Sciatic nerve (tissue), 2 donors: ENCODE data around the gene XPO1. TPM values are rescaled to one million over a fixed set of nuclear protein-coding genes. Genes with fewer than 3 reads are reported as not detected.
"Not testable (repeated sequence)": the region's sequence is repeated elsewhere in the genome, so short reads cannot be mapped to it uniquely, and the experiment has no call there.

ENCODE experiments used
- ATAC-seq: fragments of 200-7000 bp; cut with Tn5 transposase; one replicate; pipeline ENCODE4 v1.9.1; 2020; ENCODE audit warnings: mild to moderate bottlenecking, moderate library complexity
- DNase-seq: peaks from one replicate; pipeline ENCODE4 v3.0.0-alpha.2; 2020; ENCODE audit warnings: low spot score
- intact Hi-C: fragments of 100-400 bp; cut with DNase I; formaldehyde crosslinking; loops from one replicate; pipeline ENCODE4 v1.14.2; 2022
- total RNA-seq: library from RNA; stranded (reverse); fragmentation: NEBNext Ultra II Directional; extraction: Animal tissue kit (Norgen Biotek cat#: 25700); gene quantifications from one replicate; pipeline ENCODE4 v1.2.1, GENCODE V29; 2021
- donor health status: DM: no; HTN: no; CAD: no.
- donor health status: DM: no; HTN: no; CAD: no.

The XPO1 gene, protein sequence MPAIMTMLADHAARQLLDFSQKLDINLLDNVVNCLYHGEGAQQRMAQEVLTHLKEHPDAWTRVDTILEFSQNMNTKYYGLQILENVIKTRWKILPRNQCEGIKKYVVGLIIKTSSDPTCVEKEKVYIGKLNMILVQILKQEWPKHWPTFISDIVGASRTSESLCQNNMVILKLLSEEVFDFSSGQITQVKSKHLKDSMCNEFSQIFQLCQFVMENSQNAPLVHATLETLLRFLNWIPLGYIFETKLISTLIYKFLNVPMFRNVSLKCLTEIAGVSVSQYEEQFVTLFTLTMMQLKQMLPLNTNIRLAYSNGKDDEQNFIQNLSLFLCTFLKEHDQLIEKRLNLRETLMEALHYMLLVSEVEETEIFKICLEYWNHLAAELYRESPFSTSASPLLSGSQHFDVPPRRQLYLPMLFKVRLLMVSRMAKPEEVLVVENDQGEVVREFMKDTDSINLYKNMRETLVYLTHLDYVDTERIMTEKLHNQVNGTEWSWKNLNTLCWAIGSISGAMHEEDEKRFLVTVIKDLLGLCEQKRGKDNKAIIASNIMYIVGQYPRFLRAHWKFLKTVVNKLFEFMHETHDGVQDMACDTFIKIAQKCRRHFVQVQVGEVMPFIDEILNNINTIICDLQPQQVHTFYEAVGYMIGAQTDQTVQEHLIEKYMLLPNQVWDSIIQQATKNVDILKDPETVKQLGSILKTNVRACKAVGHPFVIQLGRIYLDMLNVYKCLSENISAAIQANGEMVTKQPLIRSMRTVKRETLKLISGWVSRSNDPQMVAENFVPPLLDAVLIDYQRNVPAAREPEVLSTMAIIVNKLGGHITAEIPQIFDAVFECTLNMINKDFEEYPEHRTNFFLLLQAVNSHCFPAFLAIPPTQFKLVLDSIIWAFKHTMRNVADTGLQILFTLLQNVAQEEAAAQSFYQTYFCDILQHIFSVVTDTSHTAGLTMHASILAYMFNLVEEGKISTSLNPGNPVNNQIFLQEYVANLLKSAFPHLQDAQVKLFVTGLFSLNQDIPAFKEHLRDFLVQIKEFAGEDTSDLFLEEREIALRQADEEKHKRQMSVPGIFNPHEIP (N-terminal part only)
- total RNA-seq = 131 TPM

DNA sequence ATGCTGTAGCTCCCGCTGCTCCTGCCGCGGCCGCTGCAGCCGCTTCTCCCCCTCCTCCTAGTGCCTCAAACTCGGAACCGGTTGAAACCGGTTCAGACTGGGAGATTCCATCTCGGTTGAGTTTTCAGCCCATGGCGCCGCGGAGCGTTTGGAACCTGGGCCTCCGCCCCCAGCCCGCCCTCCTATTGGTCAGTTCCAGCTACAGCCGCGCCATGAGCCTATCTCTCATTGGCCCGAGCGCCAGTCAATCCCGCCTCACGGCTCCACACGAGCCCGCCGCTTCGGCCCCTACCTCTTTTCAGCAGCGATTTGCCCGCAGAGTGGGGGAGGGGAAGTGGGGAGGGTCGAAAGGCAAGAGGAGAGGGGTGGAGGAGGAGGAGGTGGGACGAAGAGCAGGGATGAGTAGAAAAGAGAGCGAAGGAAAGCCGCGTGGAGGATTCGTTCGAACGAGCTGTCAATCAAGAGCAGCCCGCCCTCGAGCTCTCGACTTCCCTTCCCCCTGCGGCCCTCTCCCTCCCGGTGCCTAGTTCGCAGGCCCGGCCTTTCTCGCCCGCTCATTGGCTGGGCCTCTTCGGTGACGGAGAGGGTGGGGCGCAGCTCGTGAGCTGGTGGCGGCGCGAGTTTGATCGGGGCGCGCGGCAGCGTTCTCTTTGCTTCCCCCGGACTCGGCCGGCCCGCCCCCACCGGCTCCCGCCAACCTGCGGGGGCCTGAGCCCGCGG, at the start of gene XPO1:
Gene XPO1 (minus strand): TSS at position 157 of the 720 bp plus-strand sequence. CDS start 4,459 bp downstream, outside the sequence.
- DNase-seq = peak; percentile 100
- intact Hi-C loops = loop anchor here (5.0 kb wide), 1 partner anchor 656 kb away; the partner anchor contains the start of gene REL

DNA sequence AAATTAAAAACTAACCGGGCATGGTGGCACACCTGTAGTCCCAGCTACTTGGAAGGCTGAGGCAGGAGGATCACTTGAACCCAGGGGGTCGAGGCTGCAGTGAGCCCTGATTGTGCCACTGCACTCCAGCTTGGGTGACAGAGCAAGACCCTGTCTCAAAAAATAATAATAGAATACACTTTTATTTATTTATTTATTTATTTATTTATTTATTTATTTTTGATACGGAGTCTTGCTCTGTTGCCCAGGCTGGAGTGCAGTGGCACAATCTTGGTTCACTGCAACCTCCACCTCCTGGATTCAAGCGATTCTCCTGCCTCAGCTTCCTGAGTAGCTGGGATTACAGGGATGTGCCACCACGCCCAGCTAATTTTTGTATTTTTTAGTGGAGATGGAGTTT, 48.8 kb upstream of the XPO1 start:
- intact Hi-C loops, ATAC-seq, DNase-seq: not testable (repeated sequence)

More for the DNA sequence above, at the start of gene XPO1:
- peak; percentile 96 for ATAC-seq

DNA sequence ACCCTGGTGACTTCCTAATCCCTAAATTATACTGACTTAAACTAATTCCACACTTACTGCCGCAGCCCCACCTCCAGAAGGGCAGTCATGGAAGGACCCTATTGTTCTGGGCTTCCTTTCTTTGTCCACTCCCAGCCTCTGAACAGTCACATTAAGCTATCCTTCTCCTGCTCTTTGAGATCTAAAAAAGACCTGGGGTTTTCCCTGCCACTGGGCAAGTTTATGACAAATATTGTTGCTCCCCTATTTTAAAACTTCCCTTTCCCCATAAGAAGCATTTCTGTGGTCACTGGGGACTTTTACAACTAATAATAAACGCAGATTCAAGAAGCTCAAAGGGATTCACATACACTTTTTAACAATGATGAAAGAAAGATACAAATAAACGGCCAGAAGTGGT, 47.2 kb upstream of the XPO1 start:
- ATAC-seq = no peak
- intact Hi-C loops = no loop called here
- DNase-seq = no peak

DNA sequence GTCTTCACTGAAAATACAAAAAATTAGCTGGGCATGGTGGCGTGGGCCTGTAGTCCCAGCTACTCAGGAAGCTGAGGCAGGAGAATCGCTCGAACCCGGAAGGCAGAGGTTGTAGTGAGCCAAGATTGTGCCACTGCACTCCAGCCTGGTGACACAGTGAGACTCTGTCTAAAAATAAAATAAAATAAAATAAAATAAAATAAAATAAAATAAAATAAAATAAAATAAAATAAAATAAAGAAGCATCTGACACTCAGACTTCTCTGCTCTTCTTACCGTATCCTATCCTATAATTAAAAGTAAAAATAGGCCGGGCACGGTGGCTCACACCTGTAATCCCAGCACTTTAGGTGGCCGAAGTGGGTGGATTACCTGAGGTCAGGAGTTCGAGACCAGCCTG, 46.2 kb upstream of the XPO1 start:
- DNase-seq, intact Hi-C loops, ATAC-seq: not testable (repeated sequence)

DNA sequence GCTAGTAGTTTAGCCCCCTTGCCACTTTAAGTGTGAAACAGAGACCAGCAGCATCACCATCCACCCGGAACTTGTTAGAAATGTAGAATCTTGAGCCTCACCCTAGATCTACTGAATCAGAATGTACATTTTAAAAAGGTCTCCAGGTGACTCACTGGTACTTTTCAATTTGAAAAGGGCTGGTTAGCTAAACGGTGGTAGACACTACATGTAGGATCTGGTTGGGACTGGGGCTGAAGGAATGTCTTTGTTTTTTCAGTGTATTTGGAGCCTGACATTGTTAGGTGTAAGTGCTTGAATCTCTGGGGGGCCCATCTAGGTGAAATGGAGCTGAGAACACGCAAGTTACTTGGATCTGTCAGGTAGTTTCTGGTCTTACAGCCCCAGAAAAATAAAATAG, 44.0 kb upstream of the XPO1 start:
- DNase-seq (no peak), ATAC-seq (no peak)
- intact Hi-C loops = no loop called here

DNA sequence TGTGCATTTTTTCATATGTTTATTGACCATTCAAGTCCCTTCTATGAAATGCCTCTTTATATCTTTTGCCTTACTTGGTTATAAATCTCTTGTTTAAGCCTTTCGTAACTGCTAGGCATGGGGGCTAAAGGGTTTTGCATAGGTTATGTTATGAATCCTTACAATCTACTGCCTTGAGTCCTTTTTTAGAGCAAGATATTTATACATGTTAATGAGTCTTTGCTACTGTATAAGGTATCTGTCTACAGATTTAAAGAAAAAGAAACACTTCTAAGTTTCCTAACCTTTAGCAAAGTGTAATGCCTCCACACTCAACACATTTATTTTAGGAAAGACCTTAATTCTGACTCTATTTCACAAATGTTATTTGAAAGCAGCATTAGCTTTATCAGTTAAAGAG, 43.6 kb upstream of the XPO1 start:
- no peak for DNase-seq
- no peak for ATAC-seq
- intact Hi-C loops = no loop called here

DNA sequence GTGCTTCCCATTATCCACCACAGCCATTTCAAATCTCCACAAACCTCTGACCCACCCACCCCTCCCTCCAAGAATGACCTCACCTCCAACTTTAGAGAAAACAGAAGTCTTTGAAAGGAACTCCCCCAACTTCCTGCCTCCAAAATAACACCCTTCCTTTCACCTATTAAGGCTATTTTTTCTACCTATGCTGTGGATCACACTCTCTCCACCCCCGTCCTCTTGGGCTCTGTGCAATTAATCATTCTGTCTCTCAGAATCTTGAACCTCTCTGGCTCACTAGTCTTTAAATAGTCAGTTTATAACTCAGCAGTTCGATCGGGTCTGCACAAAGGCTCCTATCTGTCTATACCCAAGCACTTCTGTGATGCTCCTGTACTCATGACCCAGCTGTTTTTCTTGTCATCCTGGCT, 37.3 kb upstream of the XPO1 start:
- ATAC-seq (no peak), DNase-seq (no peak)
- intact Hi-C loops = no loop called here

DNA sequence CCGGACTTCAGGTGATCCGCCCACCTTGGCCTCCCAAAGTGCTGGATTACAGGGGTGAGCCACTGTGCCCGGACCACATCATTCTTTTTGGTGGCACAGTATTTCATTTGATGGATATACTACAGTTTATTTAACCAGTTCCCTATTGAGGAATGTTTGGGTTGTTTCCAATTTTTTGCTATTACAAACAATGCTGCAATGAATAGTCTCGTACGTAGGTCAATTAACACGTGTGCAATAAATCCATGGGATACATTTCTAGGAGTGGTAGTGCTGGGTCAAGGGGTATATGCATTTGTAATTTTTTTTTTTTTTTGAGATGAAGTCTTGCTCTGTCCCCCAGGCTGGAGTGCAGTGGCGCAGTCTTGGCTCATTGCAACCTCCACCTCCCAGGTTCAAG, 28.4 kb upstream of the XPO1 start:
- DNase-seq (no peak), ATAC-seq (no peak)
- intact Hi-C loops = no loop called here

DNA sequence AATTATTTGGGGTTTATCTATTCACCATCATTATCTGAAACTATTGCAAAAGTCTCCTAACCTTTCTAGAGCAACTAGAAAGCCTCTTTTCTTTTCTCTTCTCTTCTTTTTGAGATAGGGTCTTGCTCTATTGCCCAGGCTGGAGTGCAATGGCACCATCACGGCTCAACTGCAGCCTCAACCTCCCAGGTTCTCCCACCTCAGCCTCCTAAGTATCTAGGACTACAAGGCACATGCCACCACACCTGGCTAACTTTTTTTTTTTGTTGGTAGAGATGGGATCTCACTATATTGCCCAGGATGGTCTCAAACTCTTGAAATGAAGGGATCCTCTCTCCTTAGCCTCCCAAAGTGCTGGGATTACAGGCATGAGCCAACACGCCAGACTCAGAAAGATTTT, 24.5 kb upstream of the XPO1 start:
- no peak for ATAC-seq
- DNase-seq = no peak
- intact Hi-C loops = no loop called here

DNA sequence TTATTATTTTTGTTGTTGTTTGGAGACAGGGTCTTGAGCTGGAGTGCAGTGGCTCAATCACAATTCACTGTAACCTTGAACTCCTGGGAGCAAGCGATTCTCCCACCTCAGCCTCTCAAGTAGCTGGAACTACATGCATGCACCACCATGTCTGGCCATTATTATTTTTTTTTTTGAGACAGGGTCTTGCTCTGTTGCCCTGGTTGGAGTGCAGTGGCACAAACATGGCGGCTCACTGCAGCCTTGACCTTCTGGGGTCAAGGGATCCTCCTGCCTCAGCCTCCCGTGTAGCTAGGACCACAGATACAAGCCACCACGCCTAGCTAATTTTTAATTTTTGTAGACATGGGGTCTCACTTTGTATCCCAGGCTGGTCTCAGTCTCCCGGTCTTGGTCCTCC, 20.0 kb upstream of the XPO1 start:
- ATAC-seq = no peak
- no peak for DNase-seq
- intact Hi-C loops = no loop called here

DNA sequence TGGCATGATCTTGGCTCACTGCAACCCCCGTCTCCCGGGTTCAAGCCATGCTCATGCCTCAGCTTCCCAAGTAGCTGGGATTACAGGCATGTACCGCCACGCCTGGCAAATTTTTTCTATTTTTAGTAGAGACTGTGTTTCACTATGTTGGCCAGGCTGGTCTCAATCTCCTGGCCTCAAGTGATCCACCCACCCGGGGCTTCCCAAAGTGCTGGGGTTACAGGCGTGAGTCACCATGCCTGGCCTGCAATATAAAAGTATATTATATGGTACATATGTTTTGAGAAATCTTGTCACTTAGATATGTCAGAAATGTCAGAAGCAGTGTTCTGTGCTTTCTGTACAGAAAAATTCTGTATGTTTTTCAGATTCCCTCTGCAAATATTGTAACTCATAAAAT, 19.2 kb upstream of the XPO1 start:
- DNase-seq (no peak), ATAC-seq (no peak)
- intact Hi-C loops = no loop called here

DNA sequence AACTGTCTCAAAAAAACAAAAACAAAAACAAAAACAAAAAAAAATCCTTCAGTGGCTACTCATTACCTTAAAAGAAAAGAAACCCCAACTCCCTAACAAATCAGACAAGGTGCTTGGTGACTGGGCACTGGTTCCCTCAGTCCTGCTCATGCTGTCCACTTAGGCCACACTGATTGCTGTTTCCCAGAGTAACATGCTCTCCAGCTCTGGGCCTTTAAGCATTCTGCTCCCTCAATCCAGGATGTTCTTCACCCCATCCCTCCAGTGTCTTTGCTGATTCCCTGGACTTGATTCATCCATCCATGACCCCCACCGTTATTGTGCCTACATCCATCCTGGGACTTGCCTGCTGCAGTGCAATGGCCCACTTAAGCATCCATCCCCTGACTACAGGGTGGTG, 16.4 kb upstream of the XPO1 start:
- DNase-seq = no peak
- no peak for ATAC-seq
- intact Hi-C loops = no loop called here

DNA sequence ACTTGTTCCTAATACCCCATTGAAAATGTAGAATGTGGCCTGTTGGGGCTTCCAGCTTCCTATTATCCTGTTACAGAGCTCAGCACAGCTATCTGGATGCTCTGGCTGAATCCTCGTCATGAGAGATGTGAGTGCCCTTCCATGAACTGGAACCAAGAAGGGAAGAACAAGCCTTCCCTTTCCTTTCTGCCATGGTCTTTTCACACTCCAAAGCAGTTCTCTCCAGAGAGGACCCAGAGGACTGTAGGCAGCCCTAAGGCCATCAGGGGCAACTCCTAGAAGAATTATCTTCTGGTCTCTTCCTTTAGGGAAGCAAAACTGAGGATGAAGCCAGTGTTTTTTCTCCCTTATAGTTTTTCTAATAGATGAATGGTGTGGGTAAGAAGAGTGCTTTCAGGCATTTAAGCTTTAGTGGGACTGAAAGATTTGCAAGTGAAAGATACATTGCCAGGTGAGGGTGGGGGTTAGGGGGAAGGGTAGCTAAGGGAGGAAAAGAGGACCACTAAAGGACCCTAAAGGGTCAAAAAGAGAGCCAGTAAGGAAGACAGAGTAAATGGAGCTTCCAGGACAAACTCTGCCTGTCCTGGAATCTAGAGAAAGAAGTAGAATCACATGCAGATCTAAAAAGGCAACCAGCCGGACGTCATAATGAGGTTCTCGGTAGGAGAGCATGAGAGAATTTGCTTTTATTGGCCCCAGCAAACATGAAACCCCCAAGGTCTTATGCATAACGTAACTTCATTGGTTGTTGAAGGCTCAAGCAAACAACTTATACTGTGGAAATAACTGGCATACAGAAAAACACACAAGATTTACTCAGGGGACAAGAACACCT, 12.4 kb upstream of the XPO1 start:
- intact Hi-C loops = no loop called here
- DNase-seq (no peak), ATAC-seq (no peak)

DNA sequence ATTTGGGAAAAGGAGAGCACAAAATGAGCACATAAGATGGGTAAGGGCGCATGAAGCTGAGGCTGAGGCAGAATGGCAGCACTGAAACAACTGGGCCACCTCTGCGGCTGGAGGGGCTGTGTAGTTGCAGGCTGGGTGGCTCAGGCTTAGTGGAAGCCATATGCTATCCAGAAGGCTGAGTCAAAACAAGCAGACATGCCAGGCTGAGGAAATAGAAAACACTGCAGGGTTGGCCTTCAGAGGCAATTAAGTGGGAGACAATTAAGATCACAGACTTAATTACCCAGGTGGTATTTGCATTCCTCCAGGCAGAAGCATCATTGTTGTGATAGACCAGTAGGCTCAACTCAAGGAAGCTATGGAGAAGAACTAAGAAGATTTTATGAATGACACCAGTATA, 11.4 kb upstream of the XPO1 start:
- DNase-seq = no peak
- intact Hi-C loops = no loop called here

DNA sequence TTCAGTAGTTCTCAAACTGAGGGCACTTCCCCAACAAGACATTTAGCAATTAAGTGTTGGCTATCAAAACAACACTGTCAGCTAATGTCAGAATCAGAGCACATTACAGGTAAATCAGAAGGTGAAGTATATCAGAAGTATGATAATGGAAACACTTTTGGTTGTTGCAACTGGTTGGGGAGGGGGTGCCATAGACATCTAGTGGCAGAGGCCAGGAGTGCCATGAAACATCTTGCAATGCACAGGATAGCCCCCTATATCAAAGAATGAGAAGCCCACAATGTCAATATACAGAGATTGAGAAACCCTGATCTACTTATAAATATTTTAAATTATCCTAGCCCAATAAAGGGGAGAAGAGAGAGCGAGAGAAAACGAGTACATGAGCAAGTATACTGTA, 4.9 kb upstream of the XPO1 start:
- DNase-seq (no peak), ATAC-seq (no peak)
- intact Hi-C loops = no loop called here

More for the DNA sequence above, 11.4 kb upstream of the XPO1 start:
- ATAC-seq = no peak

DNA sequence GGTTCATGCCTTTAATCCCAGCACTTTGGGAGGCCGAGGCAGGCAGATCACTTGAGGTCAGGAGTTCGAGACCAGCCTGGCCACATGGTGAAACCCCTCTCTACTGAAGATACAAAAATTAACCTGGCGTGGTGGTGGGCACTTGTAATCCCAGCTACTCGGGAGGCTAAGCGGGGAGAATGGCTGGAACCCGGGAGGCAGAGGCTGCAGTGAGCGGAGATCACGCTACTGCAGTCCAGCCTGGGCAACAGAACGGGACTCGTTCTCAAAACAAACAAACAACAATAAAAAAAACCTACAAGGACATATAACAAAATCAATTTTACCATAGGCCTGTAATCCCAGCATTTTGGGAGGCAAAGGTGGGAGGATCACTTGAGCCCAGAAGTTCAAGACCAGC, 2.0 kb upstream of the XPO1 start:
- intact Hi-C loops, ATAC-seq, DNase-seq: not testable (repeated sequence)

DNA sequence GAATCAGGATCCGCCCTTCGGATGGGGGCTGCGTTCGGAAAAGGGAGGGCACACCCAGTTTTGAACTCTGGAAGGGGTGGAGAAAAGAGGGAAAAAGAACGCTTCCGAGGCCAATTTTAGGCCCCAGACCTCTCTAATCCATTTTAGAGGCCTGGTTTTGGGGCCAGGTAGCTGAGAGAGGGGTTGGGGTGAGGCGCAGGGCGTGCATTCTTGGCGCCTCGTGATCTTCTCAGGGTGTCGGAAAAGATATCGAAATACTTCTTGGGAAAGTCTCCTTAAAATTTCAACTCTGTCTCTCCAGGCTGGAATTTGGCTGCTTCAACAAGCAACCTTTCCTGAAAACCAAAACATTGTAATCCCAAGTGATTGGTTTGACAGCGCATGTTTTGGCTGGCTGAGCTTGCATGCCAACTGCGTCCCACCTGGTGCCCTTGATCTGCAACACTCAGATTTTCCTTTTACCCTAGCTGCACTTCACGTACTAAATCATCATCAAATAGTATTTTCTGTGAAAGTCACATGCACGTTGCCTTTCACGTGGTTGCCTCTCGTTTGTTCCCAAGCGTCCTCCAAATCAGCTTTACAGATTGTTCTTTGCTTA, 864 bp upstream of the XPO1 start:
- intact Hi-C loops = loop anchor here (5.0 kb wide), 1 partner anchor 657 kb away; the partner anchor contains the start of gene REL
- DNase-seq = peak; percentile 63
- ATAC-seq = no peak

DNA sequence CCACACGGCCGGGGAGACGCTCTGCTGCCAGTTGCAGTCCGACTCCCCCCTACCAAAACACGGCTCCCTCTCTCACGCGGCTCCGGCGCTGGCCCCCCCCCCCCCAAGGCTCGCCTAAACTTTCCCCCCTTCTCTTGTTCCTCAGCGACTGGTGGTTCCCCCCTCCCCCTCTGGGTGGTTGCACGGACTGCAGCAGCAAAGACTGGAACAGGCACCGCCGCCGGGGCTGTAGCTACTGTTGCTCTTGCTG, 281 bp downstream of the XPO1 start:
- DNase-seq (no peak), ATAC-seq (no peak)
- intact Hi-C loops = loop anchor here (5.0 kb wide), 1 partner anchor 656 kb away; the partner anchor contains the start of gene REL
